HG02588 (cell line): ENCODE results near the gene RBMXL3.

ENCODE experiments used
- ATAC-seq: cut with Tn5 transposase; IDR thresholded peaks from one replicate; pipeline ENCODE4 v1.9.1; 2021; ENCODE audit warnings: mild to moderate bottlenecking, moderate library complexity; ENCODE audit not compliant: unreplicated experiment

Gene RBMXL3

DNA sequence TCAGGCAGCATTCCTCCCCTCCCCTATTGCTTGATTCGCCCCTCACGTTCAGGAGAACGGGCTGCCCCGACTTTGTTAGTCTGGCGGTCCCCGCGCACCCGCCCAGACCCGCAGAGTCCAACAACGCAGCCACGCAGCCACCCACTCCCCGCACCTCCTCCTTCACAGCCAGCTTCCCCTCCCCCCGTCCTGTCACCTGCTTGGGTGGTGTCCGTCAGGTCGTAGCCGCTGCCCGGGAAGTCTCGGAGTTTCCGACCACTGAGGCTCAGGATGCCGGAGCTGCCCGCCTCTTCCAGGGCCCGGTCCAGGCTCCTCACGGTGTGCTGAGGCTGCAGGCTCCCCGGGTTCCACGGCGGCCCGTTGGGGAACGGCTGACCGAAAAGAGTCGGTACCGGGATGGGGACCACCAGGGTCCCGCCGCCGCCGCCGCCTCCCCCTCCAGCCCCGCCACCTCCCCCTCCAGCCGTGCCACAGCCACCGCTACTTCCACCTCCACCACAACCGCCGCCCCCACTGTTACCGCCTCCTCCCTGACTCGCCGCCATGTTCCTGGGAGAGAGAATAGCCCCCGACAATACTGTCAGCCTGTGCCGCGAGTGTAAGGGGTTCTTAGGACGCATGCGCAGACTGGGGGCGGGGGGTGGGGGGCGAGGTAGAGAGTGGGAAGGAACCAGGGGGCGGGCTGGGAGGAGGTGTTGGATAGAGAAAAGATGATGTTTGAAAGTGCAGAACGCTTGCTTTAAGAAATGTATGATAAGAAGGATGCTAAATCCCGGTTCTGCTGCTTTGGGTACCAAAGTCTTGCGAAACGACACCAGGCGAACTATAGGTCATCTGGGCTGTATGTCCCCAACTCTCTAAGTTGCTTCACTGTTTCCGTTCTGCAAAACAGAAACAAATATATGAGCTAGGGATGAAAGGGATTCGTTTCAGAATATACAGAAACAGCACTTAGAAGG is 44.6 kb downstream of the RBMXL3 start, which contains the start of gene LRCH2:
Gene LRCH2, minus strand, starts transcription at position 600 of the 959 bp plus-strand sequence. Its CDS starts 55 bp downstream, at position 545.
- no peak for ATAC-seq

DNA sequence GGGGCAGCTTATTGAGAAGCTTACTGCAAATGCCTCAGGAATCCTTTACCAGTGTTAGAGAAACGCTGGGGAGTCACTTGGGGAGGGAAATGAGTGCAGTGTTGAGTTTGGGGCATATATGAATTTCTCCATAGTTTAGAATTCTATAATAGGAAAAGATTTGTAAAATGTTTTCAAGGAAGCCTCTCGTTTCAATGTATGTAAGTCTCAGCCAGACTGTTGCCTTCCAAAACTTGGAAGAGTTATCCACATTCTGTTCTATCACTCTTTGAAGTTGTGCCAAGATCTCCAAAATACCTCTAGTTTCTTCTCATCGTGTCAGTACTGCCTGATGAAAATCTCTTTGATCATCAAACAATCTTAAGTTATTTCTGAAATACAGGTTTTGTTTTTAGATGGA is 45.3 kb downstream of the RBMXL3 start:
- no peak for ATAC-seq

DNA sequence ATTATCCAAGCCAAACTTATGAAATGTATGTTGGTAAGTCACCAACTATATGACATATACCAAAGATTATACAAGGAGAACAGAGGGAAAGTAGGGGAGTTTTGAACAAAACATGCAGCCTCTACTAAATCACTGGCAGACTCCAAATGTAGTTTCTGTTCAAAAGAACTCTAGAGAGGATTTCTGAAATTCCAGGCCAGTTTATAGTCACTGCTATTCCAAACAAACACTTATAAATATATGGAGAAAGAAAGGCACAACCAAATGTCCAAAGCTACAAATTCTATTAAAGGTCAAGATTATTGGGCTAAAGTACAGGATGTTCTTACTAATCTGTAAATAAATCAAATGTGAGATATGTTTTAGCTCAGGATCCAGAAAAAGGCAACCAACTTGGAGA is 47.4 kb downstream of the RBMXL3 start:
- no peak for ATAC-seq

DNA sequence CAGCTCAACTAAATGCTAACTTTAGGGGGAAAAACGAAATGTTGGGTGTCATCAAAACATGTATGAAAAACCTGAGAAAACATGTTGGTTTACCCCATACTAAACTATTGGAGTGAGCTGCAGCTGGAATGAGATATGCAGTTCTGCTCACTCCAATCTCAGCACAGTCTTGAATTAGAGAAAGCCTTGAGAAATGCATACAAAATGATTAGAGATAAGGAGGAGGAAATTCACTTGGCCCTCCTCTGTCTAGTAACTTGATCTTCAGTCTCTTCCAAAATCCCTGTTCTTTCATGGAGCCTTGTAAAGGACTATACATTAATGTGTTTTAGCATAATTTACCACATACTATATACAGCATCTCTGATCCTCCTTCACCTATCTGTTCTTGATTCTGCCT is 47.8 kb downstream of the RBMXL3 start:
- no peak for ATAC-seq
